GM19025 (cell line): ENCODE measurements around the gene HSF4.
"Not testable (repeated sequence)": the region's sequence is repeated elsewhere in the genome, so short reads cannot be mapped to it uniquely, and the experiment has no call there.

Experiments used
- ATAC-seq: cut with Tn5 transposase; IDR thresholded peaks from one replicate; pipeline ENCODE4 v1.9.1; 2021; ENCODE audit warnings: mild to moderate bottlenecking, low read depth, moderate library complexity; ENCODE audit not compliant: unreplicated experiment

The HSF4 gene

GRCh38 chr16:67164599-67165061 is at the start of gene HSF4:
Gene HSF4 (plus strand): TSS chr16:67164745. CDS start chr16:67164812, 67 bp downstream.
- no peak for ATAC-seq

GRCh38 chr16:67114793-67115192 is 49.8 kb upstream of the HSF4 start:
- no peak for ATAC-seq

GRCh38 chr16:67115639-67116038 is 48.9 kb upstream of the HSF4 start:
- ATAC-seq: no peak

GRCh38 chr16:67116388-67117311 is 47.9 kb upstream of the HSF4 start:
- ATAC-seq: no peak

GRCh38 chr16:67117716-67118115 is 46.8 kb upstream of the HSF4 start:
- ATAC-seq: no peak

GRCh38 chr16:67120025-67120424 is 44.5 kb upstream of the HSF4 start:
- no peak for ATAC-seq

GRCh38 chr16:67122799-67123198 is 41.7 kb upstream of the HSF4 start:
- not testable (repeated sequence) for ATAC-seq

GRCh38 chr16:67128417-67128816 is 36.1 kb upstream of the HSF4 start:
- no peak for ATAC-seq

- ATAC-seq: no peak
Observed at GRCh38 chr16:67128887-67129286, 35.7 kb upstream of the HSF4 start.

GRCh38 chr16:67129422-67129821 is 35.1 kb upstream of the HSF4 start:
- no peak for ATAC-seq

- no peak for ATAC-seq
Observed at GRCh38 chr16:67137605-67138004, 26.9 kb upstream of the HSF4 start.

GRCh38 chr16:67141391-67141790 is 23.2 kb upstream of the HSF4 start:
- no peak for ATAC-seq

GRCh38 chr16:67142342-67142741 is 22.2 kb upstream of the HSF4 start:
- ATAC-seq: no peak

GRCh38 chr16:67144943-67145342 is 19.6 kb upstream of the HSF4 start:
- no peak for ATAC-seq

- ATAC-seq: no peak
Observed at GRCh38 chr16:67145746-67146145, 18.8 kb upstream of the HSF4 start.

GRCh38 chr16:67146523-67147357 is 17.8 kb upstream of the HSF4 start:
- no peak for ATAC-seq

- no peak for ATAC-seq
Observed at GRCh38 chr16:67147437-67148140, 17.0 kb upstream of the HSF4 start.

- ATAC-seq: no peak
Observed at GRCh38 chr16:67148221-67148620, 16.3 kb upstream of the HSF4 start.

GRCh38 chr16:67148656-67149275 is 15.8 kb upstream of the HSF4 start:
- no peak for ATAC-seq
